Measurements from ENCODE around the gene TMCC3. TPM values are rescaled to one million over a fixed set of nuclear protein-coding genes. Genes with fewer than 3 reads are reported as not detected.

TMCC3 gene
- total RNA-seq, 2 donors from 2014 or later = 2.5 to 4.2 TPM

GRCh38 chr12:94545935-94546771 lies 104.2 kb downstream of the TMCC3 start:
- Mint-ChIP-seq H3K4me3 (no peak overlapping the region), H3K36me3 (ENCODE audit: low read depth) (peaks cover 8% of the 10 kb centered on the region), H3K9me3 (peaks cover 36% of the 10 kb centered on the region), H3K4me1 (no peaks in the 10 kb centered on the region), H3K27me3 (ENCODE audit: insufficient read depth) (peaks cover 10% of the 10 kb centered on the region), H3K27ac (no peak overlapping the region)
- peak; percentile 89 for DNase-seq
- no peaks in the 10 kb centered on the region for H3K36me3 ChIP-seq (ENCODE audit: control insufficient read depth, insufficient read depth, low read length)
- no peak overlapping the region for H3K9ac ChIP-seq (ENCODE audit: extremely low read depth, low read length, poor library complexity, severe bottlenecking)
- no peaks in the 10 kb centered on the region for H3K27me3 ChIP-seq (ENCODE audit: control insufficient read depth, insufficient read depth, low read length, poor library complexity, severe bottlenecking)
- WGBS, 2 experiments (ENCODE audit: insufficient coverage in 1 of 2, insufficient read length in 1 of 2) = 65 to 69% methylated on average over 10 to 17 of the region's 17 CpGs
- H3K4me3 ChIP-seq (ENCODE audit: low read length) = no peak overlapping the region
- H3K27ac ChIP-seq (ENCODE audit: low read depth, low read length) = no peak overlapping the region
- no peaks in the 10 kb centered on the region for H3K4me1 ChIP-seq (ENCODE audit: control insufficient read depth, insufficient read depth, low read length)
- peak; percentile 90 for TF ChIP-seq CTCF (conservative IDR thresholded peaks at IDR 0.05)
- H3K9me3 ChIP-seq (ENCODE audit: control insufficient read depth, low read length) = peaks cover 17% of the 10 kb centered on the region

- Histone ChIP-seq H3K36me3 (ENCODE audit: control insufficient read depth, insufficient read depth, low read length) (no peaks in the 10 kb centered on the region), H3K4me1 (ENCODE audit: control insufficient read depth, insufficient read depth, low read length) (no peaks in the 10 kb centered on the region), H3K9ac (ENCODE audit: extremely low read depth, low read length, poor library complexity, severe bottlenecking) (no peak overlapping the region), H3K4me3 (ENCODE audit: low read length) (no peak overlapping the region), H3K27ac (ENCODE audit: low read depth, low read length) (no peak overlapping the region), H3K27me3 (ENCODE audit: control insufficient read depth, insufficient read depth, low read length, poor library complexity, severe bottlenecking) (no peaks in the 10 kb centered on the region), H3K9me3 (ENCODE audit: control insufficient read depth, low read length) (peaks cover 17% of the 10 kb centered on the region)
- Mint-ChIP-seq H3K36me3 (ENCODE audit: low read depth) (peaks cover 8% of the 10 kb centered on the region), H3K4me1 (no peaks in the 10 kb centered on the region), H3K9me3 (peaks cover 36% of the 10 kb centered on the region), H3K27ac (no peak overlapping the region), H3K4me3 (no peak overlapping the region), H3K27me3 (ENCODE audit: insufficient read depth) (peaks cover 10% of the 10 kb centered on the region)
- DNase-seq = no peak
- WGBS, 2 experiments (ENCODE audit: insufficient coverage in 1 of 2, insufficient read length in 1 of 2) = 98% methylated on average over 4 of the region's 4 CpGs; no CpG with 5 or more reads in 1 of the 2 experiments
- no peak for TF ChIP-seq CTCF (conservative IDR thresholded peaks at IDR 0.05)
These were observed 106.0 kb downstream of the TMCC3 start for GRCh38 chr12:94544355-94544754.

- Histone ChIP-seq H3K9me3 (ENCODE audit: control insufficient read depth, low read length) (no peaks in the 10 kb centered on the region), H3K4me3 (ENCODE audit: low read length) (no peak overlapping the region)
- no peak overlapping the region for H3K4me3 Mint-ChIP-seq
These were observed 112.0 kb downstream of the TMCC3 start for GRCh38 chr12:94538318-94538717.

More at GRCh38 chr12:94538318-94538717, 112.0 kb downstream of the TMCC3 start:
- Mint-ChIP-seq H3K9me3 (no peaks in the 10 kb centered on the region), H3K27me3 (ENCODE audit: insufficient read depth) (no peaks in the 10 kb centered on the region), H3K27ac (no peak overlapping the region), H3K4me1 (peaks cover 5% of the 10 kb centered on the region), H3K36me3 (ENCODE audit: low read depth) (no peaks in the 10 kb centered on the region)
- Histone ChIP-seq H3K9ac (ENCODE audit: extremely low read depth, low read length, poor library complexity, severe bottlenecking) (no peak overlapping the region), H3K27me3 (ENCODE audit: control insufficient read depth, insufficient read depth, low read length, poor library complexity, severe bottlenecking) (no peaks in the 10 kb centered on the region), H3K36me3 (ENCODE audit: control insufficient read depth, insufficient read depth, low read length) (no peaks in the 10 kb centered on the region), H3K4me1 (ENCODE audit: control insufficient read depth, insufficient read depth, low read length) (no peaks in the 10 kb centered on the region), H3K27ac (ENCODE audit: low read depth, low read length) (no peak overlapping the region)
- TF ChIP-seq CTCF (conservative IDR thresholded peaks at IDR 0.05) = no peak
- DNase-seq = no peak

Measured in endodermal cell (in vitro differentiated cells).